Erythroblast (primary cell): ENCODE measurements around the gene DIP2A.

ENCODE experiments used
- GATA1 ChIP-seq: IDR thresholded peaks from 2 replicates; pipeline ENCODE4 v1.6.1; 2011; ENCODE audit warnings: low read depth, mild to moderate bottlenecking, control low read depth, low read length, moderate library complexity
- POLR2A ChIP-seq: IDR thresholded peaks from 2 replicates; pipeline ENCODE4 v1.6.1; 2011; ENCODE audit warnings: mild to moderate bottlenecking, low read length

DNA sequence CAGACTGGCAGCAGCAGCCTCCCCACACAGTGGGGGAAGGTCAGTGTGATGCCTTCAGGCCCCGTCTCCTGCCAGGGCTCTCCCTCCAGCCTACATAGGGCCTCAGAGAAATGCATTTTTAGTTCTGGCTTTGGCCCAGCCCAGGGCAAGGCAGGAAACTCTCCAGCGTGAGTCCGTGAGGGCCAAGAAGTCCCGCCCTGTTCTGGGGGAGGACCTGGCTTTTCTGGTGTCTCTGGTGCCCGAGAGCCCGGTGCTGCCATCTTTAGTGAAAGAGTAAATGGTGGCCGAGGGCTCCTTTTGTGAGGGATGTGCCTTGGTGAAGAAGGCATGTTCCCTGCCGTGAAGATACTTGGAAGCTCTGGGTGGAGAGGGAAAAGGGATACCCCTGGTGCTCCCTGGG lies 14.8 kb upstream of the DIP2A start:
- TF ChIP-seq POLR2A (no peak), GATA1 (no peak)
